ENCODE measurements around the gene HS3ST3A1. TPM values are rescaled to one million over a fixed set of nuclear protein-coding genes. Genes with fewer than 3 reads are reported as not detected.

The HS3ST3A1 gene
- total RNA-seq, 1 donor from 2014 or later: not detected

GRCh38 chr17:13476720-13477119 lies 125.0 kb downstream of the HS3ST3A1 start:
- Histone ChIP-seq H3K27me3 (no peaks in the 10 kb centered on the region), H3K27ac (no peak overlapping the region), H3K4me3 (no peak overlapping the region), H3K4me1 (no peaks in the 10 kb centered on the region), H3K36me3 (no peaks in the 10 kb centered on the region), H3K9me3 (peaks cover 0 to 17% of the 10 kb centered on the region in 2 donors)
- intact Hi-C loops (cut with DNase I): no loop called here
- DNase-seq (ENCODE audit: low spot score in 2 of 2): no peak
- TF ChIP-seq CTCF (IDR thresholded peaks at IDR 0.05): no peak

GRCh38 chr17:13475574-13476223 lies 126.0 kb downstream of the HS3ST3A1 start:
- Histone ChIP-seq H3K4me1 (no peaks in the 10 kb centered on the region), H3K9me3 (peaks cover 0 to 9% of the 10 kb centered on the region in 2 donors), H3K27me3 (no peaks in the 10 kb centered on the region), H3K4me3 (no peak overlapping the region), H3K36me3 (no peaks in the 10 kb centered on the region), H3K27ac (no peak overlapping the region)
- no peak for DNase-seq (ENCODE audit: low spot score in 2 of 2)
- intact Hi-C loops (cut with DNase I): no loop called here
- TF ChIP-seq CTCF (IDR thresholded peaks at IDR 0.05): no peak

GRCh38 chr17:13474073-13474800 lies 127.5 kb downstream of the HS3ST3A1 start:
- no peak for TF ChIP-seq CTCF (IDR thresholded peaks at IDR 0.05)
- no peaks in the 10 kb centered on the region for H3K27me3 ChIP-seq

GRCh38 chr17:13465678-13466077 lies 136.1 kb downstream of the HS3ST3A1 start:
- Histone ChIP-seq H3K9me3 (no peaks in the 10 kb centered on the region), H3K36me3 (no peaks in the 10 kb centered on the region), H3K4me1 (no peaks in the 10 kb centered on the region), H3K27me3 (no peaks in the 10 kb centered on the region), H3K27ac (no peak overlapping the region), H3K4me3 (no peak overlapping the region)
- no peak for TF ChIP-seq CTCF (IDR thresholded peaks at IDR 0.05)
- intact Hi-C loops (cut with DNase I): no loop called here
- no peak for DNase-seq (ENCODE audit: low spot score in 2 of 2)

More at GRCh38 chr17:13474073-13474800, 127.5 kb downstream of the HS3ST3A1 start:
- DNase-seq (ENCODE audit: low spot score in 2 of 2): no peak
- Histone ChIP-seq H3K27ac (no peak overlapping the region), H3K36me3 (no peaks in the 10 kb centered on the region), H3K4me1 (no peaks in the 10 kb centered on the region), H3K9me3 (no peaks in the 10 kb centered on the region), H3K4me3 (no peak overlapping the region)
- intact Hi-C loops (cut with DNase I): no loop called here

- intact Hi-C loops (cut with DNase I): no loop called here
- no peaks in the 10 kb centered on the region for H3K4me1 ChIP-seq
- H3K36me3 ChIP-seq: no peaks in the 10 kb centered on the region
- no peak overlapping the region for H3K4me3 ChIP-seq
- TF ChIP-seq CTCF (IDR thresholded peaks at IDR 0.05): no peak
- no peaks in the 10 kb centered on the region for H3K9me3 ChIP-seq
- no peaks in the 10 kb centered on the region for H3K27me3 ChIP-seq
- no peak for DNase-seq (ENCODE audit: low spot score in 2 of 2)
- H3K27ac ChIP-seq: no peak overlapping the region
Measured at GRCh38 chr17:13462673-13463124, 139.0 kb downstream of the HS3ST3A1 start.

Measured in ascending aorta (tissue), 2 donors.